HPDE6-E6E7 (cell line): ENCODE results near the gene HTR2C.
"Not testable (repeated sequence)": the region's sequence is repeated elsewhere in the genome, so short reads cannot be mapped to it uniquely, and the experiment has no call there.

ENCODE experiments used
- DNase-seq: peaks from one replicate; pipeline ENCODE4 v3.0.0; 2011; ENCODE audit warnings: missing footprints; ENCODE audit errors: extremely low spot score

Gene HTR2C

GRCh38 chrX:114712466-114712865 lies 128.6 kb downstream of the HTR2C start:
- no peak for DNase-seq

GRCh38 chrX:114715096-114715495 lies 131.2 kb downstream of the HTR2C start:
- no peak for DNase-seq

- no peak for DNase-seq
These were observed 134.0 kb downstream of the HTR2C start for GRCh38 chrX:114717921-114718320.

- DNase-seq = no peak
These were observed 182.7 kb downstream of the HTR2C start for GRCh38 chrX:114766541-114766940.

- no peak for DNase-seq
These were observed 190.8 kb downstream of the HTR2C start for GRCh38 chrX:114774691-114775090.

- DNase-seq = no peak
These were observed 199.0 kb downstream of the HTR2C start for GRCh38 chrX:114782925-114783324.

- no peak for DNase-seq
These were observed 203.2 kb downstream of the HTR2C start for GRCh38 chrX:114787061-114787460.

GRCh38 chrX:114797494-114797893 lies 213.6 kb downstream of the HTR2C start:
- no peak for DNase-seq

GRCh38 chrX:114798907-114799306 lies 215.0 kb downstream of the HTR2C start:
- DNase-seq = no peak

GRCh38 chrX:114800719-114801118 lies 216.8 kb downstream of the HTR2C start:
- no peak for DNase-seq

GRCh38 chrX:114819509-114819908 lies 235.6 kb downstream of the HTR2C start:
- DNase-seq = no peak

GRCh38 chrX:114841051-114841450 lies 257.2 kb downstream of the HTR2C start:
- no peak for DNase-seq

- DNase-seq = no peak
These were observed 258.3 kb downstream of the HTR2C start for GRCh38 chrX:114842181-114842580.

- DNase-seq = no peak
These were observed 305.6 kb downstream of the HTR2C start for GRCh38 chrX:114889481-114889880.

GRCh38 chrX:114903618-114904017 lies 319.7 kb downstream of the HTR2C start:
- DNase-seq = no peak

- peak; percentile 27 for DNase-seq
These were observed 321.4 kb downstream of the HTR2C start for GRCh38 chrX:114905251-114905650.

GRCh38 chrX:114906984-114907510 lies 323.2 kb downstream of the HTR2C start:
- no peak for DNase-seq

- no peak for DNase-seq
These were observed 340.5 kb downstream of the HTR2C start for GRCh38 chrX:114924423-114924822.

- DNase-seq = no peak
These were observed 341.0 kb downstream of the HTR2C start for GRCh38 chrX:114924856-114925255.

GRCh38 chrX:114930227-114930626 lies 346.3 kb downstream of the HTR2C start:
- DNase-seq = no peak

- DNase-seq = no peak
These were observed 348.7 kb downstream of the HTR2C start for GRCh38 chrX:114932550-114932949.

GRCh38 chrX:114933291-114933690 lies 349.4 kb downstream of the HTR2C start:
- DNase-seq = not testable (repeated sequence)

- not testable (repeated sequence) for DNase-seq
These were observed 353.2 kb downstream of the HTR2C start for GRCh38 chrX:114937090-114937489.

- DNase-seq = no peak
These were observed 368.8 kb downstream of the HTR2C start for GRCh38 chrX:114952696-114953095.
